Daoy (cell line): ENCODE measurements around the gene AK2. TPM values are rescaled to one million over a fixed set of nuclear protein-coding genes. Genes with fewer than 3 reads are reported as not detected.
"Not testable (repeated sequence)": the region's sequence is repeated elsewhere in the genome, so short reads cannot be mapped to it uniquely, and the experiment has no call there.

Source experiments
- DNase-seq: peaks from one replicate; pipeline ENCODE4 v3.0.0-alpha.2; 2015; ENCODE audit warnings: low read depth
- total RNA-seq: library from RNA; depleted of rRNA; stranded (reverse); fragments of >200 nt; shearing (Covaris generic); gene quantifications from 2 replicates; pipeline ENCODE4 v1.2.3, GENCODE V29; 2014

AK2 gene
- total RNA-seq, 1 experiment from 2014 or later, result 339 TPM

- DNase-seq, result not testable (repeated sequence)
Measured at GRCh38 chr1:33024430-33025179, 12.1 kb downstream of the AK2 start.

GRCh38 chr1:33022650-33023200 is 14.0 kb downstream of the AK2 start:
- no peak for DNase-seq

- no peak for DNase-seq
Measured at GRCh38 chr1:33021567-33022431, 14.9 kb downstream of the AK2 start.

GRCh38 chr1:33018112-33018511 is 18.6 kb downstream of the AK2 start:
- DNase-seq, result no peak

GRCh38 chr1:33017175-33017574 is 19.5 kb downstream of the AK2 start:
- DNase-seq, result no peak

- DNase-seq, result no peak
Measured at GRCh38 chr1:33015216-33015615, 21.5 kb downstream of the AK2 start.

GRCh38 chr1:33014464-33015163 is 22.1 kb downstream of the AK2 start:
- DNase-seq, result no peak

GRCh38 chr1:33013791-33014190 is 22.9 kb downstream of the AK2 start:
- no peak for DNase-seq

GRCh38 chr1:33012165-33012564 is 24.5 kb downstream of the AK2 start:
- DNase-seq, result no peak

- no peak for DNase-seq
Measured at GRCh38 chr1:33010932-33011731, 25.6 kb downstream of the AK2 start.

- DNase-seq, result no peak
Measured at GRCh38 chr1:33009561-33009960, 27.1 kb downstream of the AK2 start.

GRCh38 chr1:33008051-33008914 is 28.4 kb downstream of the AK2 start:
- no peak for DNase-seq

- peak; percentile 87 for DNase-seq
Measured at GRCh38 chr1:33007190-33008050, 29.3 kb downstream of the AK2 start.

GRCh38 chr1:33005838-33006421 is 30.8 kb downstream of the AK2 start:
- no peak for DNase-seq

GRCh38 chr1:33005117-33005837 is 31.4 kb downstream of the AK2 start:
- no peak for DNase-seq

- no peak for DNase-seq
Measured at GRCh38 chr1:33004613-33005012, 32.1 kb downstream of the AK2 start.

GRCh38 chr1:33003657-33004056 is 33.0 kb downstream of the AK2 start:
- no peak for DNase-seq

- DNase-seq, result no peak
Measured at GRCh38 chr1:33002006-33002405, 34.7 kb downstream of the AK2 start.
